Uterus (tissue), 2 donors: ENCODE measurements around the gene TSPAN18.

Source experiments
- POLR2A ChIP-seq, 2 donors: fragments of 450-650 bp; IDR thresholded peaks; one replicate each; pipeline ENCODE4 v1.6.1; 2016; ENCODE audit warnings: antibody characterized with exemption in 2 of 2, mild to moderate bottlenecking in 1 of 2, moderate library complexity in 1 of 2
- TF ChIP-seq, protein P1 (sequence below), 4 experiments: fragments of 200-600 bp in 2 of 4; fragments of 450-650 bp in 2 of 4; sonication (generic) in 2 of 4; IDR thresholded peaks; one replicate each; pipeline ENCODE4 v1.5.1; 2016 to 2019; ENCODE audit warnings: antibody characterized with exemption in 4 of 4, mild to moderate bottlenecking in 2 of 4, moderate library complexity in 1 of 4

DNA sequence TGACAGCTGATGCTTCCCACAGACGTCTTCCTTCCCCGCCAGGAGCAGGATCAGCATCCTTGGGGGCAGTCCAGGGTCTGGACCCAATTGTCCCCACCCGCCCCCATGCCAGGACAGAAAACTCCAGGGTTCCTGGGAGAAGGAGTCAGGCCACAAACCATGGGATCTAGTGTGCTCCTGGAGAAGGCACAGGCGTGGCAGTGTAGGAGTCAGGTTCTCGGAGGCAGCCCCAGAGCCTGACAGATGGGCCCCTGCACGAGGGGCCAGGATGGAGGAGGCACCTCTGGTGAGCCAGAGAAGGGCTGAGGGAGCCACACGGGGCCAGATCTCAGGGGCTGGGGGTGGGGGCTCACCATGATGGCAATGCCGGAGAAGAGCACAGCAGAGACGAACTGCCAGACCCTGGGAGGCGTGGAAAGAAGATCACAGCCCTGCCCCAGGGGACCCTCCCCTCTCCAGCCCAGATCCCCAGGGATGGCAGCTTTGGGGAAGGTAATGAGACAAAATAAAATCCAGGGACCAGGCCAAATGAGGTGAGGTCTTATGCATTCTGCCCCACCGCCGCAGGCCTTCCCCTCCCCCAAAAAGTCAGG lies 210.3 kb downstream of the TSPAN18 start:
- TF ChIP-seq, protein P1, sequence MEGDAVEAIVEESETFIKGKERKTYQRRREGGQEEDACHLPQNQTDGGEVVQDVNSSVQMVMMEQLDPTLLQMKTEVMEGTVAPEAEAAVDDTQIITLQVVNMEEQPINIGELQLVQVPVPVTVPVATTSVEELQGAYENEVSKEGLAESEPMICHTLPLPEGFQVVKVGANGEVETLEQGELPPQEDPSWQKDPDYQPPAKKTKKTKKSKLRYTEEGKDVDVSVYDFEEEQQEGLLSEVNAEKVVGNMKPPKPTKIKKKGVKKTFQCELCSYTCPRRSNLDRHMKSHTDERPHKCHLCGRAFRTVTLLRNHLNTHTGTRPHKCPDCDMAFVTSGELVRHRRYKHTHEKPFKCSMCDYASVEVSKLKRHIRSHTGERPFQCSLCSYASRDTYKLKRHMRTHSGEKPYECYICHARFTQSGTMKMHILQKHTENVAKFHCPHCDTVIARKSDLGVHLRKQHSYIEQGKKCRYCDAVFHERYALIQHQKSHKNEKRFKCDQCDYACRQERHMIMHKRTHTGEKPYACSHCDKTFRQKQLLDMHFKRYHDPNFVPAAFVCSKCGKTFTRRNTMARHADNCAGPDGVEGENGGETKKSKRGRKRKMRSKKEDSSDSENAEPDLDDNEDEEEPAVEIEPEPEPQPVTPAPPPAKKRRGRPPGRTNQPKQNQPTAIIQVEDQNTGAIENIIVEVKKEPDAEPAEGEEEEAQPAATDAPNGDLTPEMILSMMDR (IDR thresholded peaks at IDR 0.05), result no peak
- no peak for TF ChIP-seq POLR2A (IDR thresholded peaks at IDR 0.05)
